ENCODE results near the gene CHN1.

CHN1 gene

GRCh38 chr2:174780856-174781255, 224.3 kb downstream of the CHN1 start:
- no peak for DNase-seq

GRCh38 chr2:174780191-174780840, 224.9 kb downstream of the CHN1 start:
- DNase-seq = peak; percentile 22

- no peak for DNase-seq
These were observed 225.7 kb downstream of the CHN1 start for GRCh38 chr2:174779361-174779928.

GRCh38 chr2:174778085-174778981, 226.8 kb downstream of the CHN1 start:
- DNase-seq = peak; percentile 88

GRCh38 chr2:174777347-174778084, 227.7 kb downstream of the CHN1 start:
- DNase-seq = no peak

- DNase-seq = no peak
These were observed 228.5 kb downstream of the CHN1 start for GRCh38 chr2:174776675-174777074.

GRCh38 chr2:174776223-174776622, 229.0 kb downstream of the CHN1 start:
- DNase-seq = no peak

- DNase-seq = no peak
These were observed 229.6 kb downstream of the CHN1 start for GRCh38 chr2:174775571-174775980.

GRCh38 chr2:174774886-174775285, 230.3 kb downstream of the CHN1 start:
- no peak for DNase-seq

GRCh38 chr2:174773215-174773614, 232.0 kb downstream of the CHN1 start:
- no peak for DNase-seq

- no peak for DNase-seq
These were observed 232.7 kb downstream of the CHN1 start for GRCh38 chr2:174772472-174772801.

- peak; percentile 36 for DNase-seq
These were observed 233.3 kb downstream of the CHN1 start for GRCh38 chr2:174771631-174772471.

- no peak for DNase-seq
These were observed 234.0 kb downstream of the CHN1 start for GRCh38 chr2:174771136-174771535.

- no peak for DNase-seq
These were observed 236.6 kb downstream of the CHN1 start for GRCh38 chr2:174768557-174768956.

- no peak for DNase-seq
These were observed 238.9 kb downstream of the CHN1 start for GRCh38 chr2:174766271-174766670.

- no peak for DNase-seq
These were observed 239.6 kb downstream of the CHN1 start for GRCh38 chr2:174765576-174765975.

GRCh38 chr2:174764280-174765255, 240.6 kb downstream of the CHN1 start, which contains the start of gene CHRNA1:
CHRNA1 (minus strand) TSS chr2:174764472; CDS start chr2:174764394, 78 bp downstream.
- DNase-seq = no peak

GRCh38 chr2:174763780-174764179, 241.4 kb downstream of the CHN1 start:
- no peak for DNase-seq

- no peak for DNase-seq
These were observed 242.7 kb downstream of the CHN1 start for GRCh38 chr2:174762464-174762863.

- no peak for DNase-seq
These were observed 243.3 kb downstream of the CHN1 start for GRCh38 chr2:174761837-174762236.
